Gastroesophageal sphincter (tissue), 3 donors: Measurements from ENCODE around the gene AGXT2.

Experiments
- EP300 ChIP-seq: sonication (generic); formaldehyde crosslinking; IDR thresholded peaks from one replicate; pipeline ENCODE4 v1.6.1; 2017; ENCODE audit warnings: antibody characterized with exemption, mild to moderate bottlenecking
- POLR2A ChIP-seq, 2 donors: fragments of 450-650 bp; IDR thresholded peaks; one replicate each; pipeline ENCODE4 v1.6.1; 2017; ENCODE audit warnings: antibody characterized with exemption in 2 of 2, mild to moderate bottlenecking in 2 of 2, moderate library complexity in 1 of 2
- POLR2AphosphoS5 ChIP-seq: sonication (generic); formaldehyde crosslinking; IDR thresholded peaks from one replicate; pipeline ENCODE4 v1.6.1; 2017; ENCODE audit warnings: antibody characterized with exemption
- TF ChIP-seq, protein P1 (sequence below), 4 experiments: fragments of 200-600 bp in 2 of 4; fragments of 450-650 bp in 2 of 4; sonication (generic) in 1 of 4; IDR thresholded peaks; one replicate each; pipeline ENCODE4 v1.5.1; 2017 to 2019; ENCODE audit warnings: antibody characterized with exemption in 4 of 4, mild to moderate bottlenecking in 2 of 4, moderate library complexity in 2 of 4

DNA sequence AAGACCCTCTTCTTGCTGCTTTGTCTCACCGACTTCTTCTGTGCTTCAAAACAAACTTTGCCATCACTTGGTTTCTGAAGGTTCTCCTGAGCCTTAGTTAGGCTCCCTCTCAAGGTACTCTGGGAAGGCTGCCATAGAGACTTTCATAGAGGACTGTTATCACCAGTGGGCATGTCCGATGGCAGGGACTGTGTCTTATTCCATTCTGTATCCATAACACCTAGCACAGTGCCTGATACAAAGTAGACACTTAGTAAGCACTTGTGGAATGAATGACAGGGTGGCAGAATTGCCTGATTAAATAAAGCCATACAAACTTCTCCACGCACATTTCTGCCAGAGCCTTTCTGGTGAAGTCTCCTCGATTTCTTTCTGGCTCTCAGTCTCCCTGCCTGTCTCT, 32.7 kb downstream of the AGXT2 start:
- TF ChIP-seq POLR2A (IDR thresholded peaks at IDR 0.05) (no peak), POLR2AphosphoS5 (no peak), EP300 (no peak)
- TF ChIP-seq, protein P1, sequence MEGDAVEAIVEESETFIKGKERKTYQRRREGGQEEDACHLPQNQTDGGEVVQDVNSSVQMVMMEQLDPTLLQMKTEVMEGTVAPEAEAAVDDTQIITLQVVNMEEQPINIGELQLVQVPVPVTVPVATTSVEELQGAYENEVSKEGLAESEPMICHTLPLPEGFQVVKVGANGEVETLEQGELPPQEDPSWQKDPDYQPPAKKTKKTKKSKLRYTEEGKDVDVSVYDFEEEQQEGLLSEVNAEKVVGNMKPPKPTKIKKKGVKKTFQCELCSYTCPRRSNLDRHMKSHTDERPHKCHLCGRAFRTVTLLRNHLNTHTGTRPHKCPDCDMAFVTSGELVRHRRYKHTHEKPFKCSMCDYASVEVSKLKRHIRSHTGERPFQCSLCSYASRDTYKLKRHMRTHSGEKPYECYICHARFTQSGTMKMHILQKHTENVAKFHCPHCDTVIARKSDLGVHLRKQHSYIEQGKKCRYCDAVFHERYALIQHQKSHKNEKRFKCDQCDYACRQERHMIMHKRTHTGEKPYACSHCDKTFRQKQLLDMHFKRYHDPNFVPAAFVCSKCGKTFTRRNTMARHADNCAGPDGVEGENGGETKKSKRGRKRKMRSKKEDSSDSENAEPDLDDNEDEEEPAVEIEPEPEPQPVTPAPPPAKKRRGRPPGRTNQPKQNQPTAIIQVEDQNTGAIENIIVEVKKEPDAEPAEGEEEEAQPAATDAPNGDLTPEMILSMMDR (IDR thresholded peaks at IDR 0.05) = no peak
